WTC11 (cell line): ENCODE data around the gene TRAF3IP1.

ENCODE experiments used
- AFF4 ChIP-seq: sonication (generic); formaldehyde crosslinking; IDR thresholded peaks from 2 replicates; pipeline ENCODE4 v1.8.1; 2023; ENCODE audit warnings: mild to moderate bottlenecking, missing genetic modification reagents, borderline replicate concordance
- NFE2L1 ChIP-seq: sonication (generic); formaldehyde crosslinking; IDR thresholded peaks from 2 replicates; pipeline ENCODE4 v1.8.1; 2023; ENCODE audit warnings: missing genetic modification reagents
- SP1 ChIP-seq: sonication (generic); formaldehyde crosslinking; conservative IDR thresholded peaks from 2 replicates; pipeline ENCODE4 v1.8.1; 2022; ENCODE audit warnings: missing genetic modification reagents
- USF2 ChIP-seq: sonication (generic); formaldehyde crosslinking; IDR thresholded peaks from 2 replicates; pipeline ENCODE4 v1.8.1; 2023; ENCODE audit warnings: mild to moderate bottlenecking, missing genetic modification reagents, moderate library complexity
- ZNF423 ChIP-seq: fragments of 250-450 bp; sonication (Bioruptor Pico); IDR thresholded peaks from 2 replicates; pipeline ENCODE4 v2.1.2; 2022; ENCODE audit warnings: mild to moderate bottlenecking, moderate library complexity

- TF ChIP-seq NFE2L1 (CRISPR knock-in tag) (no peak), ZNF423 (no peak), USF2 (CRISPR knock-in tag) (no peak), SP1 (CRISPR knock-in tag) (no peak), AFF4 (CRISPR knock-in tag) (no peak)
Measured at GRCh38 chr2:238418196-238418998, 98.1 kb downstream of the TRAF3IP1 start.
